Measurements from ENCODE around the gene MED12L. TPM values are rescaled to one million over a fixed set of nuclear protein-coding genes. Genes with fewer than 3 reads are reported as not detected.

The MED12L gene
- total and polyA plus RNA-seq, 2 experiments from 2014 or later = 0.07 to 2.7 TPM

DNA sequence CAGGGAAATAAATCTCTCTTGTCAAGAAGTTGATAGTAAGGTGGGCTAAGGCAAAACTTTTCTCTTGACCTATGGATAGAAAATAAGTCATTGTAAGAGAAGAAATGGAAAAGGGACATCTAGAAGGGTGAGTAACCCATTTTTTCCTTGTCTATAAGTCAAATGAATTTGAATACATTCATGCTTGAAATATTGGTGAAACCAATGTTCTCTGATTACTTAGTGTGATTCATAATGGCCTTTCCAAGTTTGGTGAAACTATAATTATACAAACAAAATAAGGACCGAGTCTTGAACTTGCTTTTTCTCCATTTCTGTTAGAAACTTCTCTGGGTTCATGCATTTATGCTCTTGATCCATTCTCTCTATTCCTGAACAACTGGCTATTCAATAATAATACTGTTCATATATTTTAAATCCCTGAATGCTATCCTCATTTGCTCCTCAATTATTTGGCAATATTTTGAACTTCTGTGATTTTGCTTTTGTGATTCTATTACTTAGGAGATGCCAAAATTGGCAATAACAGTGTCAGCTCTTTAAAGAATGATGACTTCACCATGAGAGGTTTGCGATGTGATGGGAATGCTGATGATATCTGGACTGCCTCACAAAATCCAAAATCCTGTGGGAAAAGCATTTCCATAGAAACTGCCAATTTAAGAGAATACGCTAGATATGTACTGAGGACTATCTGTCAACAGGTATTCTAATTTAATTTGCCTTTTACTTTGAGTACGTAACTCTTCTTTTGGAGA lies 286.8 kb downstream of the MED12L start:
- Histone ChIP-seq H3K27ac (no peak overlapping the region), H3K4me1 (ENCODE audit: insufficient read depth) (no peaks in the 10 kb centered on the region), H3K9me2 (replicated peaks; ENCODE audit: insufficient read depth) (no peaks in the 10 kb centered on the region), H4K20me1 (ENCODE audit: insufficient read depth, poor library complexity, severe bottlenecking) (no peaks in the 10 kb centered on the region), H2AFZ (no peak overlapping the region), H3K4me2 (no peak overlapping the region), H3K36me3 (replicated peaks; ENCODE audit: insufficient read depth, low read depth) (no peaks in the 10 kb centered on the region), H3K9me3 (ENCODE audit: low read depth) (no peaks in the 10 kb centered on the region), H3K27me3 (no peaks in the 10 kb centered on the region), H3K4me3 (no peak overlapping the region), H3K79me2 (no peaks in the 10 kb centered on the region)
- no peak for DNase-seq (ENCODE audit: low spot score)
- 88% methylated on average over 4 of the region's 4 CpGs for WGBS (ENCODE audit: low lambda C conversion rate, missing lambda C conversion rate)
- TF ChIP-seq EZH2phosphoT487 (IDR thresholded peaks at IDR 0.05; ENCODE audit: low read depth, severe bottlenecking, unreplicated experiment) (no peak), EZH2 (IDR thresholded peaks at IDR 0.05; ENCODE audit: borderline replicate concordance) (no peak)
- TF ChIP-seq, protein P1, sequence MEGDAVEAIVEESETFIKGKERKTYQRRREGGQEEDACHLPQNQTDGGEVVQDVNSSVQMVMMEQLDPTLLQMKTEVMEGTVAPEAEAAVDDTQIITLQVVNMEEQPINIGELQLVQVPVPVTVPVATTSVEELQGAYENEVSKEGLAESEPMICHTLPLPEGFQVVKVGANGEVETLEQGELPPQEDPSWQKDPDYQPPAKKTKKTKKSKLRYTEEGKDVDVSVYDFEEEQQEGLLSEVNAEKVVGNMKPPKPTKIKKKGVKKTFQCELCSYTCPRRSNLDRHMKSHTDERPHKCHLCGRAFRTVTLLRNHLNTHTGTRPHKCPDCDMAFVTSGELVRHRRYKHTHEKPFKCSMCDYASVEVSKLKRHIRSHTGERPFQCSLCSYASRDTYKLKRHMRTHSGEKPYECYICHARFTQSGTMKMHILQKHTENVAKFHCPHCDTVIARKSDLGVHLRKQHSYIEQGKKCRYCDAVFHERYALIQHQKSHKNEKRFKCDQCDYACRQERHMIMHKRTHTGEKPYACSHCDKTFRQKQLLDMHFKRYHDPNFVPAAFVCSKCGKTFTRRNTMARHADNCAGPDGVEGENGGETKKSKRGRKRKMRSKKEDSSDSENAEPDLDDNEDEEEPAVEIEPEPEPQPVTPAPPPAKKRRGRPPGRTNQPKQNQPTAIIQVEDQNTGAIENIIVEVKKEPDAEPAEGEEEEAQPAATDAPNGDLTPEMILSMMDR (IDR thresholded peaks at IDR 0.05; ENCODE audit: poor library complexity) = no peak

DNA sequence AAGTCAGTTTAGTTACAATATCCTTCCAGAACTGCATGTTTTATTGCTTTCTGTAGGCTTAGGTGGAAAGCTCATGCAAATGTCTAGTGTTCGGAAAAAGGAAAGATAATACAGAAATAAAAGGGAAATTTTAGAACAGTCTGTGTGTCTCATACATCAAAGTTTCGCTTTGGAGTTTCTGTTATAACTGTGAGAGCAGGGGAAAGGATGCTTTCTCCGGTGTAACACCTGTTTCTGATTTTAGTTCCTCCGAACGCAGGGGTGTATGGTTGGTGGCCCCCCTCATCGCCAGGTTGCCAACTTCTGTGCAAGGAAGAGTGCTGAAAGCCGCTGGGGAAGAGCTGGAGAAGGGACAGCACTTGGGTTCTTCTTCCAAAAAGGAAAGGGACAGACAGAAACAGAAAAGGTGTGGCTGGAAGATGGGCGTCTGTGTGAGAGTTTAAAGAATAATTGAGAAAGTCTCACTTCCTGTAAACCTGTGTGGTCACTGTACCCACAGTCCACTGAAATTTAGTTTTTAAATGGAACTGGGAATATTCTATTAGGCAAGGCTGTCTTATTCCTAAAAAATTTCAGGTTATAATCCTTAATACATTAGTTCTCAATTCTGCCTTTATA lies 292.4 kb downstream of the MED12L start:
- Histone ChIP-seq H4K20me1 (ENCODE audit: insufficient read depth, poor library complexity, severe bottlenecking) (no peaks in the 10 kb centered on the region), H3K9me3 (ENCODE audit: low read depth) (no peaks in the 10 kb centered on the region), H3K36me3 (replicated peaks; ENCODE audit: insufficient read depth, low read depth) (no peaks in the 10 kb centered on the region), H2AFZ (no peak overlapping the region), H3K4me2 (no peak overlapping the region), H3K27me3 (no peaks in the 10 kb centered on the region), H3K9me2 (replicated peaks; ENCODE audit: insufficient read depth) (no peaks in the 10 kb centered on the region), H3K27ac (no peak overlapping the region), H3K4me3 (no peak overlapping the region), H3K4me1 (ENCODE audit: insufficient read depth) (peaks cover 4% of the 10 kb centered on the region), H3K79me2 (no peaks in the 10 kb centered on the region)
- TF ChIP-seq EZH2 (IDR thresholded peaks at IDR 0.05; ENCODE audit: borderline replicate concordance) (no peak), EZH2phosphoT487 (IDR thresholded peaks at IDR 0.05; ENCODE audit: low read depth, severe bottlenecking, unreplicated experiment) (no peak)
- TF ChIP-seq, protein P1 (IDR thresholded peaks at IDR 0.05; ENCODE audit: poor library complexity) = no peak
- no peak for DNase-seq (ENCODE audit: low spot score)
- 66% methylated on average over 8 of the region's 8 CpGs for WGBS (ENCODE audit: low lambda C conversion rate, missing lambda C conversion rate)

DNA sequence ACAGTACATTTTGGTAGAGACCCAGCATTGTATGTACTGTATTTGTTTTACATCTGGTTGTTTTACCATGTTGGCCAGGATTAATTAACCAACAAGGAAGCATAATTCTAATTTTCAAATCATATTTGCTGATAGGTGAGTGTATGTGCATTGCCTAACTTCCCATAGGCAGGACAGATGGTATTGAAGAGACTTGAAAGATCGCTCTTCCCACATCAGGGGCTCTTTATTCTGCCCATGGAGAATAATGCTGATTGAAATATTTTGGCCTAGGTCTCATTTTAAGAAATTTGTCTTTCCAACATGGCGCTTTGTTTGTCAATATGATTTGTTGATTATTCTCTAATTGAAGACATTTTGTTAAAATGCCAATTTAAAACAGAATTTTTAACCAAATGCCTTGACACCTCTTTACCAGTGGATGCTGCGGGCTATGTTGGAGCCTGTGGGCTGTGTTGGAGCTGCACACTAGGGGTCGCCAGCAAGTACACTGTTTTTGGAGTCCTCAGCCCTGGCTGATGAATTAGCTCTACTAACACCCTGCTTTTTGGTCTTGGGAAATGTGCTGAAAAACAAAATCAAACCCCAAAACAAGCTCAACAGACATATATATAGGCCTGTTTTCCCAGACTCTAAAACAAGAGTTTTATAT lies 293.7 kb downstream of the MED12L start:
- no peaks in the 10 kb centered on the region for H3K9me3 ChIP-seq (ENCODE audit: low read depth)
- no peaks in the 10 kb centered on the region for H4K20me1 ChIP-seq (ENCODE audit: insufficient read depth, poor library complexity, severe bottlenecking)
- no peaks in the 10 kb centered on the region for H3K36me3 ChIP-seq (replicated peaks; ENCODE audit: insufficient read depth, low read depth)
- H3K4me3 ChIP-seq = no peak overlapping the region
- DNase-seq (ENCODE audit: low spot score) = peak; percentile 45
- H3K9me2 ChIP-seq (replicated peaks; ENCODE audit: insufficient read depth) = no peaks in the 10 kb centered on the region
- H3K27ac ChIP-seq = no peak overlapping the region
- H3K4me1 ChIP-seq (ENCODE audit: insufficient read depth) = peaks cover 4% of the 10 kb centered on the region
- H3K27me3 ChIP-seq = no peaks in the 10 kb centered on the region
- H3K79me2 ChIP-seq = no peaks in the 10 kb centered on the region
- no peak overlapping the region for H3K4me2 ChIP-seq
- TF ChIP-seq EZH2phosphoT487 (IDR thresholded peaks at IDR 0.05; ENCODE audit: low read depth, severe bottlenecking, unreplicated experiment) = no peak
- TF ChIP-seq, protein P1 (IDR thresholded peaks at IDR 0.05; ENCODE audit: poor library complexity) = peak; percentile 57
- TF ChIP-seq EZH2 (IDR thresholded peaks at IDR 0.05; ENCODE audit: borderline replicate concordance) = no peak
- no peak overlapping the region for H2AFZ ChIP-seq
- 55% methylated on average over 4 of the region's 4 CpGs for WGBS (ENCODE audit: low lambda C conversion rate, missing lambda C conversion rate)
